AG09319 (cell line): ENCODE results near the gene ALDH1L2.

ENCODE experiments used
- DNase-seq: peaks from one replicate; pipeline ENCODE4 v3.0.0-alpha.2; 2010; ENCODE audit warnings: low read depth; ENCODE audit errors: extremely low read depth
- TF ChIP-seq, protein P1 (sequence below): IDR thresholded peaks from 2 replicates; pipeline ENCODE4 v1.5.1; 2011; ENCODE audit warnings: low read depth, mild to moderate bottlenecking, inconsistent platforms, low read length, moderate library complexity

The ALDH1L2 gene

DNA sequence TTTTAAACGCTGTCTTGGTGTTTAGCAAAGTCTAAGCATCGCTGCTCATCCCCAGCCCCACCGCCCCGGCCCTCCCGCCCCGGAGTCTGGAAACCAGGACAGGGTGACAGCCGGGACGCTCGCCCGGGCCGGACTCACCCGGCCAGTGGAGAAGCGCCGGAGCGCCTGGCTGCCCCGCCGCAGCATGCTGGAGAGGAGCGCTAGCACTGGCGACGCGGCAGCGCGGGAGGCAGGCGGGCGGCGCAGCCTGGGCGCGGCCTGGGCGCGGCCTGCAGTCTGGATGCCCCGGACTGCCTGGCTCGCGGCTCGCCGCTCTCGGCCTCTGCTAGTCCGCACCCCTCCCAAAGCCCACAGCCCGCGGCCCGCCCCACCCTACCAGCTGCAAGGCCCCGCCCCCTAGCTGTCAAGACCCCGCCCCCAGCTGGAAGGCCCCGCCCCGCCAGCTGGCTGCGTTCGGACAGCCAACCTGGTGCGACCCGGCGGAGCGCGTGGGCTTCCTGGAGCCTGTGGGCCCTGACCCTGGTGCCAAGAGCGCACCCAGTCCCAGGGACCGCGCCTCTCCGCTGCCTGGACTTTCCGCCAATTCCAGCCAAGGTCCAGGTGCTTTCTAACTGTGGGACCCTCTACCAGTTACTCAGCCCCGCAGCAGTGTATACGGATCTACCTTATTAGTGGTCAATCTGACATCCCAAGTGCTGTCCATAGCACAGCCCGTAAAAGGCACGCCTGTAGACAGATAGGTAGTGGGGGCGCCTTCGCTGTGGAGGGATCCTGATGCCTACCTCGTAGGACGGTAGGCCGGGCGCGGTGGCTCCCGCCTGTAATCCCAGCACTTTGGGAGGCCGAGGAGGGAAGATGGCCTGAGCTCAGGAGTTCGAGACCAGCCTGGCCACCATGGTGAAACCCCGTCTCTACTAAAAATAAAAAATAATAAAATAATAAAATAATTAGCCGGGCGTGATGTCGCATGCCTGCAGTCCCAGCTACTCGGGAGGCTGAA lies at the start of gene ALDH1L2:
ALDH1L2 (minus strand) TSS at position 208 of the 1,000 bp plus-strand sequence; CDS start at position 186, 22 bp downstream.
- peak; percentile 89 for DNase-seq
- TF ChIP-seq, protein P1, sequence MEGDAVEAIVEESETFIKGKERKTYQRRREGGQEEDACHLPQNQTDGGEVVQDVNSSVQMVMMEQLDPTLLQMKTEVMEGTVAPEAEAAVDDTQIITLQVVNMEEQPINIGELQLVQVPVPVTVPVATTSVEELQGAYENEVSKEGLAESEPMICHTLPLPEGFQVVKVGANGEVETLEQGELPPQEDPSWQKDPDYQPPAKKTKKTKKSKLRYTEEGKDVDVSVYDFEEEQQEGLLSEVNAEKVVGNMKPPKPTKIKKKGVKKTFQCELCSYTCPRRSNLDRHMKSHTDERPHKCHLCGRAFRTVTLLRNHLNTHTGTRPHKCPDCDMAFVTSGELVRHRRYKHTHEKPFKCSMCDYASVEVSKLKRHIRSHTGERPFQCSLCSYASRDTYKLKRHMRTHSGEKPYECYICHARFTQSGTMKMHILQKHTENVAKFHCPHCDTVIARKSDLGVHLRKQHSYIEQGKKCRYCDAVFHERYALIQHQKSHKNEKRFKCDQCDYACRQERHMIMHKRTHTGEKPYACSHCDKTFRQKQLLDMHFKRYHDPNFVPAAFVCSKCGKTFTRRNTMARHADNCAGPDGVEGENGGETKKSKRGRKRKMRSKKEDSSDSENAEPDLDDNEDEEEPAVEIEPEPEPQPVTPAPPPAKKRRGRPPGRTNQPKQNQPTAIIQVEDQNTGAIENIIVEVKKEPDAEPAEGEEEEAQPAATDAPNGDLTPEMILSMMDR: no peak

DNA sequence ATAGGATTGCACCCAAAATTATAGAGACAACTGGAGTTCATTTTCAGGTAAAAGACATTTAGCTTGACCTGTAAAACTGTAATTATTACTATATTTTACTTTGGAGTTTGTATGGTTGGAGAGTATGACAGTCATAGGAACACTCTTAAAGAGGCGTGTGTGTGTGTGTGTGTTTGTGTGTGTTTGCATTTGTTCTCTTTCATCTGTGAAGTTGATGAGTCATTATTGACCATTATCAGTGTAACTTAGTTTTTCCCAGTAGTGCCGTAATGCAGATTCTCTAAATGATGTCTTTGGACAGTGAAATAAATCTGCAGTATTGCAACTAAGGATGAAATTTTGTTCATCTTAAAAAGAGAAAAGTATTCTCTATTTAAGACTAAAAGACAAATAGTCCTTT lies 36.3 kb upstream of the ALDH1L2 start:
- TF ChIP-seq, protein P1: no peak
- no peak for DNase-seq

DNA sequence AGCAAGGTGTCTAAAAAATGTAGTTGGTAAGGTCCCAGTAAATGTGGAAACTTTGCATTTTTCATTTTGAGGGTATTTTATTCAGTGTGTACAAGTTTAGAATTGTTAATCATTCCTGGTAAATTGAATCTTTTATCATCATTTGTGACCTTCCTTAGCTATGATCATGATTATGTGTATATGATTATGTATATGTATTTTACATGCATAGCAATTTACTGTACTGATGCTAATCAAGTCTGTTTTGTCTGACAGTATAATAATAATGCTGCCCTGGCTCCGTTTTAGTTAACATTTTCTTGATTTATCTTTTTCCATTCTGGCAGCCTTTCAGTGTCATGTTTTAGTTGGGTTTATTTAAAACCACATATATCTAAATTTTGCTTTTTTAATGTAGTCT lies 32.7 kb upstream of the ALDH1L2 start:
- TF ChIP-seq, protein P1: no peak

DNA sequence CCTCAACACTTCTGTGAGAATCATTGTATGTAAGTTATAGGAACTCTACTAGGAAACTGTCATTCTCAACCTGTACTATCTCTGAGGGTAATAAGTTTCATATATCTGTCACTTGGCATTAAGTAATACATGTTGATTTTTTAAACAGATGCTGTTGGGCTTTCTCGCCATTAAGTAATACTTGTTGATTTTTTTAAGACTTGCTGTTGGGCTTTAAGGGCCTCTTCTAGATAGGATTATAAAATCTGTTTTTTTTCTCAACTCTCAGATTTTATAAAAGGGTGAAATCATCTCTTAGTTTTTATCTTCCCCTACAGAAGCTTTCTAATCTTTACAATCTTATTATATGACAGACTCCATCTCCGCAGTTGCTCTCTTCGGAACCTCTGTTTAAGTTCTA lies 28.8 kb upstream of the ALDH1L2 start:
- TF ChIP-seq, protein P1: no peak
- DNase-seq: no peak

More for the DNA sequence above, 32.7 kb upstream of the ALDH1L2 start:
- DNase-seq: no peak

DNA sequence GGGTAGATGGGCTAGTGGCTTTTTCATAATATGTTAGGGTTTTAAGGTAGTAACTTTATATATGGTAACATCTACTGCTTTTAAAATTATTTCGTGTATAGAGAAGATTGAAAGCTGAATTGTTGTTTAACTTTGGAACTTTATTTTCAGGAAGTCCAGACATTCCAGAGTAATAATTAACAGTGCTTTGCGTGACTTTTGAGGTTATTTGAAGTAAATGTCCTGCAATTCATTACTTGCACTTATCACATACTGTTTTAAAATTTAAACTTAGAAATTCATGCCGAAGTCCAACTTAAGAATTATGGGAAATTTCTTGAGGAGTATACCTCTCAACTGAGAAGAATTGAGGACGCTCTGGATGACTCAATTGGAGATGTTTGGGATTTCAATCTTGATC lies 26.6 kb upstream of the ALDH1L2 start:
- TF ChIP-seq, protein P1: no peak
- DNase-seq: no peak

DNA sequence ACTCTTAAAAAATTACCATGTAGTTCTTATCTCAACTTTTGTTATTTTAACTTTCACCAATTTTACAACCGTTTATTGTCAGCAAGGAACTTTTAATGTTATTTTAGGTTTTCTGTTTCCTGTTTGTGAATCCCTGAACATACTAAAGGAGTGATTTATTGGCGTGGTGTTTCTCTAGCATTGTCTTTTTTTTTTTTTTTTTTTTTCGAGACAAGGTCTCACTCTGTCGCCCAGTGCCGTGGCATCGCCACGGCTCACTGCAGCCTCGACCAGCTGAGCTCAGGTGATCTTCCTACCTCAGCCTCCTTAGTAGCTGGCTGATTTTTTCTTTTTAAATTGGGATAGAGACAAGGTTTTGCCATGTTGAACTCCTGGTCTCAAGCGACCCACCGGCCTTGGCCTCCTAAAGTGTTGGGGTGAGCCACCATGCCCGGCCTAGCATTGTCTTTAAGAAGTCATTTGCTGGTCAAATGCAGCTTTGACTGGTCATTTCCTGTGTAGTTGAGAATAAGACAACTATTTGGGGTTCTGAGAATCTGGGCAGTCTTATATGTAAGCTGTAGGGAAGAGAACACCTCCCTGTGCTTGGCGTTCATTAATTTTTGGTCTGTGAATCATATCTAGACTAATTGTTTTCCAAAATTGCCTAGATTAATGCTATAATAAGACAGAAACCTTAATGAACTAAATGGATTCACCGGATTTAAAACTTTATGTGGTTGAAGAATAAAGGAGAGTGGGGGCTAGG lies 25.4 kb upstream of the ALDH1L2 start:
- DNase-seq: no peak
- TF ChIP-seq, protein P1: no peak
